GM12878 (cell line): ENCODE results near the gene DNAJB2. TPM values are rescaled to one million over a fixed set of nuclear protein-coding genes. Genes with fewer than 3 reads are reported as not detected.

Source experiments
- ATAC-seq: fragments of 200-7000 bp; cut with Tn5 transposase; 3 replicates; pipeline ENCODE4 v1.9.1; 2020; ENCODE audit warnings: mild to moderate bottlenecking, moderate library complexity
- BruUV-seq: library from RNA; stranded (reverse); fragments of 400-500 nt; replicated peaks from 2 replicates; lab custom pipeline; 2021; lab: Mats Ljungman, UMichigan
- CTCF ChIA-PET: fragments of 300-600 bp; sonication (Branson Sonifier 250); formaldehyde crosslinking; extraction: SDS; loops from one replicate; lab custom pipeline; 2021; ENCODE audit warnings: inconsistent platforms; lab: Yijun Ruan, JAX
- POLR2A ChIA-PET: fragments of 350-600 bp; formaldehyde crosslinking; extraction: SDS; loops from one replicate; lab custom pipeline; 2021; ENCODE audit warnings: inconsistent platforms; lab: Charles Lee
- RAD21 ChIA-PET: fragments of 300-600 bp; sonication (Branson Sonifier 250); formaldehyde crosslinking; loops from one replicate; lab custom pipeline; 2023; ENCODE audit warnings: antibody characterized with exemption; ENCODE audit not compliant: unreplicated experiment; lab: Charles Lee
- SMC1A ChIA-PET: fragments of 300-600 bp; sonication (Branson Sonifier 250); formaldehyde crosslinking; loops from one replicate; lab custom pipeline; 2023; ENCODE audit not compliant: unreplicated experiment, uncharacterized antibody; lab: Charles Lee
- DNase-seq: peaks from one replicate; pipeline ENCODE4 v3.0.0-alpha.2; 2011; ENCODE audit warnings: low read depth, low spot score
- FAIRE-seq: peaks from 3 replicates; lab custom pipeline; 2011; peaks lifted over from hg19 to GRCh38; lab: Jason Lieb, UNC
- H2AFZ ChIP-seq: 2 replicates; pipeline ENCODE4 v1.6.0; 2011; ENCODE audit warnings: low read depth, low read length, control low read depth; ENCODE audit not compliant: control insufficient read depth
- H3K27ac ChIP-seq: 2 replicates; pipeline ENCODE4 v1.5.1; 2011; ENCODE audit warnings: control low read depth; ENCODE audit not compliant: control insufficient read depth, insufficient read depth
- H3K27me3 ChIP-seq, 2 experiments: replicated peaks in 1 of 2; 2 replicates each; pipeline versions ENCODE4 v1.6.0 to v1.6.1; 2011; ENCODE audit warnings: low read length in 1 of 2; ENCODE audit not compliant: control insufficient read depth in 2 of 2, insufficient read depth in 2 of 2
- H3K36me3 ChIP-seq, 2 experiments: 2 replicates each; pipeline ENCODE4 v1.5.1; 2011; ENCODE audit warnings: low read length in 1 of 2; ENCODE audit not compliant: control insufficient read depth in 2 of 2, insufficient read depth in 2 of 2
- H3K4me1 ChIP-seq: 2 replicates; pipeline ENCODE4 v1.6.1; 2011; ENCODE audit warnings: mild to moderate bottlenecking, low read length, moderate library complexity, mixed read lengths; ENCODE audit not compliant: control insufficient read depth, insufficient read depth
- H3K4me2 ChIP-seq: 2 replicates; pipeline ENCODE4 v1.6.0; 2011; ENCODE audit warnings: control low read depth; ENCODE audit not compliant: control insufficient read depth, insufficient read depth
- H3K4me3 ChIP-seq: fragments of 200-600 bp; sonication (generic); 2 replicates; pipeline ENCODE4 v1.5.1; 2016
- H3K79me2 ChIP-seq: 2 replicates; pipeline ENCODE4 v1.6.0; 2011; ENCODE audit warnings: low read length; ENCODE audit not compliant: control insufficient read depth, insufficient read depth
- H3K9ac ChIP-seq: 2 replicates; pipeline ENCODE4 v1.8.0; 2011; ENCODE audit warnings: low read length, control low read depth, mixed read lengths; ENCODE audit not compliant: control insufficient read depth, insufficient read depth
- H3K9me3 ChIP-seq: replicated peaks from 3 replicates; pipeline ENCODE4 v1.5.1; 2011; ENCODE audit warnings: mild to moderate bottlenecking, low read length; ENCODE audit not compliant: control insufficient read depth, insufficient read depth
- H4K20me1 ChIP-seq: 2 replicates; pipeline ENCODE4 v1.6.0; 2011; ENCODE audit not compliant: control insufficient read depth, insufficient read depth
- ATF3 ChIP-seq: IDR thresholded peaks from 2 replicates; pipeline ENCODE4 v1.6.1; 2011; ENCODE audit warnings: low read depth, mild to moderate bottlenecking, low read length, moderate library complexity, borderline replicate concordance; ENCODE audit errors: extremely low read depth
- CBFB ChIP-seq: IDR thresholded peaks from 2 replicates; pipeline ENCODE4 v1.6.1; 2016; ENCODE audit warnings: antibody characterized with exemption, low read depth
- E4F1 ChIP-seq: fragments of 450-650 bp; IDR thresholded peaks from 2 replicates; pipeline ENCODE4 v1.6.1; 2018; ENCODE audit warnings: borderline replicate concordance, mild to moderate bottlenecking; ENCODE audit not compliant: partially characterized antibody
- IKZF2 ChIP-seq, 2 experiments: fragments of 450-650 bp; IDR thresholded peaks; 2 replicates each; pipeline ENCODE4 v1.6.1; 2017; ENCODE audit warnings: mild to moderate bottlenecking in 2 of 2, moderate library complexity in 2 of 2
- NFYB ChIP-seq: IDR thresholded peaks from 2 replicates; pipeline ENCODE4 v1.6.1; 2011; ENCODE audit warnings: low read depth, mild to moderate bottlenecking, low read length, improper control_type of control experiment, moderate library complexity; ENCODE audit not compliant: insufficient read depth
- NKRF ChIP-seq: fragments of 450-650 bp; conservative IDR thresholded peaks from 2 replicates; pipeline ENCODE4 v1.6.1; 2017; ENCODE audit warnings: mild to moderate bottlenecking, moderate library complexity
- RBBP5 ChIP-seq: fragments of 200-600 bp; sonication (generic); conservative IDR thresholded peaks from 2 replicates; pipeline ENCODE4 v1.6.1; 2016
- RCOR1 ChIP-seq: conservative IDR thresholded peaks from 2 replicates; pipeline ENCODE4 v1.6.1; 2012; ENCODE audit warnings: low read depth, low read length, improper control_type of control experiment
- RUNX3 ChIP-seq: IDR thresholded peaks from 2 replicates; pipeline ENCODE4 v1.6.1; 2012; ENCODE audit warnings: low read length, inconsistent platforms
- ZNF592 ChIP-seq: fragments of 450-650 bp; IDR thresholded peaks from 2 replicates; pipeline ENCODE4 v1.6.1; 2017; ENCODE audit warnings: mild to moderate bottlenecking, moderate library complexity
- ZSCAN29 ChIP-seq: fragments of 450-650 bp; IDR thresholded peaks from 2 replicates; pipeline ENCODE4 v1.6.1; 2017; ENCODE audit warnings: mild to moderate bottlenecking, moderate library complexity
- WGBS: methylation state at CpG from one replicate; pipeline ENCODE4 v1.1.6; 2016; ENCODE audit warnings: low lambda C conversion rate; ENCODE audit not compliant: insufficient replicate concordance, insufficient coverage; ENCODE audit errors: missing lambda C conversion rate; 5-methylcytosine and 5-hydroxymethylcytosine counted together
- in situ Hi-C: fragments of 300-500 bp; cut with MboI; formaldehyde crosslinking; loops from 9 replicates; pipeline ENCODE4 v1.14.3; 2018; ENCODE audit warnings: mixed read lengths
- intact Hi-C: fragments of 100-400 bp; cut with micrococcal nuclease; formaldehyde crosslinking; loops from one replicate; pipeline ENCODE4 v1.14.2; 2022; ENCODE audit not compliant: unreplicated experiment
- polyA plus RNA-seq, 11 experiments: library from polyadenylated mRNA; depleted of rRNA in 4 of 11; unstranded in 6 of 11; stranded (reverse) in 5 of 11; fragments of >200 nt; fragmentation: Nextera tagmentation in 4 of 11; fragmentation: Illumina TruSeq in 1 of 11; extraction: Ambion mirVana in 4 of 11; extraction: Trizol in 1 of 11; gene quantifications; 1 replicate in 1 of 11; 2 replicates in 10 of 11; pipeline versions ENCODE4 v1.2.1 to v1.2.3, GENCODE V29; 2011 to 2016; ENCODE audit warnings: inconsistent platforms in 2 of 11, missing spikeins in 2 of 11, low read depth in 1 of 11
- total RNA-seq, 4 experiments: library from RNA; depleted of rRNA in 3 of 4; stranded (reverse); fragments of >200 nt in 3 of 4; fragmentation: Illumina TruSeq in 1 of 4; extraction: Trizol in 1 of 4; gene quantifications; 2 replicates each; pipeline versions ENCODE4 v1.2.1 to v1.2.3, GENCODE V29; 2013 to 2021

DNAJB2 gene
- total and polyA plus RNA-seq, 10 of the 15 experiments (the other 5 are each of a cell fraction or from before 2014, with no cell fraction given) = 0.26 to 36.5 (median 12.5) TPM

GRCh38 chr2:219247678-219248642, 31.2 kb upstream of the DNAJB2 start:
- CTCF ChIA-PET = interaction anchor here (0.6 to 5.5 kb wide), 6 partner anchors 30 to 89 kb away, joined by 3 to 69 read pairs (median 10); partner anchors contain the start of genes DNAJB2 and SLC23A3
- in situ Hi-C loops = no loop called here
- TF ChIP-seq RCOR1 (no peak), ATF3 (no peak), RBBP5 (no peak), ZSCAN29 (no peak), NKRF (no peak), NFYB (no peak), E4F1 (no peak), RUNX3 (peak; percentile 18; the same call in 1 of the 2 replicates), IKZF2 (IDR thresholded peaks at IDR 0.05) (peak in 1 of 2 experiments; percentile 12; a peak in 1 of 4 replicates), ZNF592 (no peak), CBFB (no peak)

More at GRCh38 chr2:219247678-219248642, 31.2 kb upstream of the DNAJB2 start:
- Histone ChIP-seq H3K79me2 (peaks cover 52% of the 10 kb centered on the region), H3K9ac (no peak overlapping the region), H3K27ac (peak overlapping the region; percentile 45), H2AFZ (no peak overlapping the region), H3K4me3 (no peak overlapping the region; the same call in 1 of the 2 replicates), H3K9me3 (no peaks in the 10 kb centered on the region), H3K27me3 (no peaks in the 10 kb centered on the region), H4K20me1 (0 out of 2 replicates have a peak, but pooled peaks cover 4% of the 10 kb centered on the region), H3K36me3 (peaks cover 12 to 19% of the 10 kb centered on the region in 2 experiments), H3K4me1 (peaks cover 53% of the 10 kb centered on the region), H3K4me2 (peak overlapping the region; percentile 35)
- no TSS peak for BruUV-seq
- ChIA-PET SMC1A (interaction anchor here (0.9 to 8.6 kb wide), 7 partner anchors 9 to 71 kb away, joined by 3 to 98 read pairs (median 12); partner anchors contain the start of genes ANKZF1, ATG9A, CNPPD1 and DNAJB2), POLR2A (interaction anchor here (0.6 to 9.0 kb wide), 8 partner anchors 9 to 98 kb away, joined by 3 to 160 read pairs (median 16); partner anchors contain the start of genes ANKZF1, ATG9A, CNPPD1 and DNAJB2), RAD21 (interaction anchor here (1.3 to 3.2 kb wide), 7 partner anchors 9 to 76 kb away, joined by 4 to 46 read pairs (median 14); partner anchors contain the start of genes CNPPD1, DNAJB2 and ZFAND2B)
- intact Hi-C loops = no loop called here
- WGBS = 57% methylated on average over 17 of the region's 17 CpGs
- peak; percentile 11; the same call in 2 of the 3 replicates for ATAC-seq
- no peak for FAIRE-seq
- DNase-seq = no peak
